Lower leg skin (tissue), 4 donors: ENCODE measurements around the gene TRMT6. TPM values are rescaled to one million over a fixed set of nuclear protein-coding genes. Genes with fewer than 3 reads are reported as not detected.
A peak's percentile ranks its signal among the peaks of the same experiment; 100 is the strongest.

Experiments
- DNase-seq, 2 donors: peaks; one replicate each; pipeline ENCODE4 v3.0.0-alpha.2; 2019; ENCODE audit warnings: low spot score in 2 of 2
- H3K4me3 ChIP-seq: fragments of 200-600 bp; sonication (generic); 2 replicates; pipeline ENCODE4 v1.5.1; 2017; ENCODE audit warnings: mild to moderate bottlenecking, low read depth; ENCODE audit not compliant: poor library complexity, severe bottlenecking
- CTCF ChIP-seq, 3 donors: fragments of 450-650 bp; IDR thresholded peaks; one replicate each; pipeline ENCODE4 v1.5.1; 2016; ENCODE audit warnings: antibody characterized with exemption in 3 of 3, mild to moderate bottlenecking in 3 of 3, moderate library complexity in 2 of 3
- POLR2A ChIP-seq, 2 donors: fragments of 450-650 bp; IDR thresholded peaks; one replicate each; pipeline ENCODE4 v1.6.1; 2016 to 2017; ENCODE audit warnings: antibody characterized with exemption in 2 of 2, mild to moderate bottlenecking in 1 of 2, moderate library complexity in 1 of 2
- WGBS, 2 donors: methylation state at CpG; one replicate each; pipeline ENCODE4 v1.1.5; 2018; 5-methylcytosine and 5-hydroxymethylcytosine counted together
- intact Hi-C: fragments of 100-400 bp; cut with DNase I; formaldehyde crosslinking; loops from one replicate; pipeline ENCODE4 v1.15.0; 2023; ENCODE audit warnings: low total_unique reads
- total RNA-seq, 4 donors: library from RNA; depleted of rRNA; stranded (reverse); fragments of >200 nt; gene quantifications; one replicate each; pipeline ENCODE4 v1.1.0, GENCODE V29; 2016

The TRMT6 gene
- 10 to 100 TPM; 10.2 to 16.1 (median 11.4) TPM for total RNA-seq

- intact Hi-C loops: no loop called here
- WGBS, 2 donors: 0 to 1% methylated on average over 58 to 61 of the region's 61 CpGs
Observed at GRCh38 chr20:5950271-5951031, at the start of gene TRMT6, which contains the start of gene MCM8. TSS of gene TRMT6 (minus strand) at chr20:5950533. CDS start at chr20:5950405, 128 bp downstream. TSS of gene MCM8 (plus strand) at chr20:5950652. CDS start at chr20:5952016, 1,364 bp downstream.

GRCh38 chr20:5999783-6000182 lies 49.5 kb upstream of the TRMT6 start:
- 95 to 96% methylated on average over 9 of the region's 9 CpGs for WGBS, 2 donors
- no peak for TF ChIP-seq POLR2A (IDR thresholded peaks at IDR 0.05)
- no peak for TF ChIP-seq CTCF (IDR thresholded peaks at IDR 0.05)

More at GRCh38 chr20:5950271-5951031, at the start of gene TRMT6, which contains the start of gene MCM8:
- peak within 1 kb of the TSS; percentile 61 for H3K4me3 ChIP-seq
- TF ChIP-seq POLR2A (IDR thresholded peaks at IDR 0.05) (no peak), CTCF (IDR thresholded peaks at IDR 0.05) (no peak)
- DNase-seq: peak; percentile 96 to 99

GRCh38 chr20:5996765-5997164 lies 46.4 kb upstream of the TRMT6 start:
- no peak for DNase-seq
- 81 to 91% methylated on average over 1 of the region's 1 CpG for WGBS, 2 donors

More at GRCh38 chr20:5999783-6000182, 49.5 kb upstream of the TRMT6 start:
- no peak for DNase-seq
- no peak overlapping the region for H3K4me3 ChIP-seq
- intact Hi-C loops: no loop called here

GRCh38 chr20:5991623-5992441 lies 41.5 kb upstream of the TRMT6 start:
- intact Hi-C loops: no loop called here
- no peak overlapping the region for H3K4me3 ChIP-seq
- WGBS, 2 donors: 90 to 94% methylated on average over 2 of the region's 2 CpGs
- no peak for DNase-seq
- TF ChIP-seq CTCF (IDR thresholded peaks at IDR 0.05) (no peak), POLR2A (IDR thresholded peaks at IDR 0.05) (no peak)

More at GRCh38 chr20:5996765-5997164, 46.4 kb upstream of the TRMT6 start:
- TF ChIP-seq CTCF (IDR thresholded peaks at IDR 0.05) (no peak), POLR2A (IDR thresholded peaks at IDR 0.05) (no peak)
- intact Hi-C loops: no loop called here
- no peak overlapping the region for H3K4me3 ChIP-seq

GRCh38 chr20:5990946-5991345 lies 40.6 kb upstream of the TRMT6 start:
- no peak overlapping the region for H3K4me3 ChIP-seq
- TF ChIP-seq CTCF (IDR thresholded peaks at IDR 0.05) (no peak), POLR2A (IDR thresholded peaks at IDR 0.05) (no peak)
- intact Hi-C loops: no loop called here
- WGBS, 2 donors: 95 to 96% methylated on average over 3 of the region's 3 CpGs
- DNase-seq: no peak
